Ascending aorta (tissue), 2 donors: ENCODE measurements around the gene SERPING1. TPM values are rescaled to one million over a fixed set of nuclear protein-coding genes. Genes with fewer than 3 reads are reported as not detected.
A peak's percentile ranks its signal among the peaks of the same experiment; 100 is the strongest.

ENCODE experiments used
- DNase-seq, 2 donors: peaks; one replicate each; pipeline ENCODE4 v3.0.0-alpha.2; 2019; ENCODE audit warnings: low spot score in 2 of 2
- H3K27ac ChIP-seq, 2 donors: fragments of 200-600 bp; sonication (generic); one replicate each; pipeline ENCODE4 v1.5.1; 2016 to 2017; ENCODE audit warnings: mild to moderate bottlenecking in 1 of 2
- H3K27me3 ChIP-seq: fragments of 200-600 bp; sonication (generic); one replicate; pipeline ENCODE4 v1.5.1; 2017
- H3K36me3 ChIP-seq, 2 donors: fragments of 200-600 bp; sonication (generic); one replicate each; pipeline ENCODE4 v1.5.1; 2016
- H3K4me1 ChIP-seq, 2 donors: fragments of 200-600 bp; sonication (generic); one replicate each; pipeline ENCODE4 v1.5.1; 2016 to 2017; ENCODE audit warnings: mild to moderate bottlenecking in 1 of 2
- H3K4me3 ChIP-seq, 2 donors: fragments of 200-600 bp; sonication (generic); one replicate each; pipeline ENCODE4 v1.5.1; 2016 to 2017; ENCODE audit warnings: mild to moderate bottlenecking in 1 of 2
- H3K9me3 ChIP-seq, 2 donors: fragments of 200-600 bp; sonication (generic); one replicate each; pipeline ENCODE4 v1.5.1; 2016
- CTCF ChIP-seq, 3 experiments: fragments of 200-600 bp in 2 of 3; fragments of 450-650 bp in 1 of 3; sonication (generic) in 2 of 3; IDR thresholded peaks; one replicate each; pipeline ENCODE4 v1.5.1; 2016 to 2019; ENCODE audit warnings: antibody characterized with exemption in 3 of 3, mild to moderate bottlenecking in 1 of 3, moderate library complexity in 1 of 3
- intact Hi-C: fragments of 100-400 bp; cut with DNase I; formaldehyde crosslinking; loops from one replicate; pipeline ENCODE4 v1.15.1; 2023
- total RNA-seq: library from RNA; depleted of rRNA; stranded (reverse); fragments of >200 nt; gene quantifications from one replicate; pipeline ENCODE4 v1.1.0, GENCODE V29; 2016

SERPING1 gene
- 607 TPM for total RNA-seq

GRCh38 chr11:57597461-57597915, at the start of gene SERPING1:
Gene SERPING1 (plus strand): TSS chr11:57597685. CDS start chr11:57598271, 586 bp downstream.
- H3K4me1 ChIP-seq = peaks cover 0 to 9% of the 10 kb centered on the region in 2 donors
- peak; percentile 18 to 92 for DNase-seq
- no peaks in the 10 kb centered on the region for H3K27me3 ChIP-seq
- peak within 1 kb of the TSS; percentile 72 for H3K4me3 ChIP-seq
- peak within 1 kb of the TSS; percentile 95 to 97 for H3K27ac ChIP-seq
- peaks cover 4 to 12% of the 10 kb centered on the region in 2 donors for H3K36me3 ChIP-seq
- intact Hi-C loops = loop anchor here (2.0 to 5.0 kb wide), 3 partner anchors 41 to 980 kb away; partner anchors contain the start of genes LPXN, SLC43A3 and ZFP91
- no peaks in the 10 kb centered on the region for H3K9me3 ChIP-seq
- no peak for TF ChIP-seq CTCF (IDR thresholded peaks at IDR 0.05)

GRCh38 chr11:57547854-57548377, 49.6 kb upstream of the SERPING1 start:
- H3K9me3 ChIP-seq = no peaks in the 10 kb centered on the region
- H3K4me3 ChIP-seq = no peak overlapping the region
- H3K4me1 ChIP-seq = no peaks in the 10 kb centered on the region
- DNase-seq = no peak
- H3K27ac ChIP-seq = no peak overlapping the region
- intact Hi-C loops = no loop called here
- H3K36me3 ChIP-seq = peaks cover 38 to 42% of the 10 kb centered on the region in 2 donors
- no peak for TF ChIP-seq CTCF (IDR thresholded peaks at IDR 0.05)
- H3K27me3 ChIP-seq = no peaks in the 10 kb centered on the region

- Histone ChIP-seq H3K9me3 (no peaks in the 10 kb centered on the region), H3K27me3 (no peaks in the 10 kb centered on the region), H3K27ac (no peak overlapping the region), H3K4me3 (no peak overlapping the region), H3K36me3 (peaks cover 57 to 63% of the 10 kb centered on the region in 2 donors), H3K4me1 (no peaks in the 10 kb centered on the region)
- no peak for DNase-seq
- intact Hi-C loops = no loop called here
- TF ChIP-seq CTCF (IDR thresholded peaks at IDR 0.05) = no peak
These were observed 47.5 kb upstream of the SERPING1 start for GRCh38 chr11:57549983-57550382.

GRCh38 chr11:57551941-57552340, 45.5 kb upstream of the SERPING1 start:
- Histone ChIP-seq H3K36me3 (peaks cover 73 to 82% of the 10 kb centered on the region in 2 donors), H3K27ac (no peak overlapping the region), H3K4me3 (no peak overlapping the region), H3K9me3 (no peaks in the 10 kb centered on the region), H3K27me3 (no peaks in the 10 kb centered on the region), H3K4me1 (no peaks in the 10 kb centered on the region)
- DNase-seq = no peak
- TF ChIP-seq CTCF (IDR thresholded peaks at IDR 0.05) = no peak
- intact Hi-C loops = no loop called here

- intact Hi-C loops = no loop called here
- peaks cover 78 to 87% of the 10 kb centered on the region in 2 donors for H3K36me3 ChIP-seq
These were observed 45.0 kb upstream of the SERPING1 start for GRCh38 chr11:57552479-57552878.

More at GRCh38 chr11:57552479-57552878, 45.0 kb upstream of the SERPING1 start:
- DNase-seq = no peak
- Histone ChIP-seq H3K27me3 (no peaks in the 10 kb centered on the region), H3K9me3 (no peaks in the 10 kb centered on the region), H3K27ac (no peak overlapping the region), H3K4me1 (no peaks in the 10 kb centered on the region), H3K4me3 (no peak overlapping the region)
- no peak for TF ChIP-seq CTCF (IDR thresholded peaks at IDR 0.05)
